ENCODE results near the gene LCN6. TPM values are rescaled to one million over a fixed set of nuclear protein-coding genes. Genes with fewer than 3 reads are reported as not detected.

LCN6 gene
- total and polyA plus RNA-seq, 9 of the 15 experiments (the other 6 are each of a cell fraction or from before 2014, with no cell fraction given) = 0.10 to 0.45 (median 0.37) TPM; not detected in 5

- peak; percentile 41 for TF ChIP-seq CHD7 (IDR thresholded peaks at IDR 0.05; ENCODE audit: low read depth, low read length)
- TF ChIP-seq SMARCA5 (IDR thresholded peaks at IDR 0.05) = no peak
- no peak for TF ChIP-seq ZKSCAN3 (CRISPR knock-in tag; IDR thresholded peaks at IDR 0.05)
- TF ChIP-seq NCOR1 (IDR thresholded peaks at IDR 0.05) = no peak
- TF ChIP-seq KDM2B (CRISPR knock-in tag; IDR thresholded peaks at IDR 0.05) = no peak
- no peak for TF ChIP-seq SPI1 (IDR thresholded peaks at IDR 0.05; ENCODE audit: borderline replicate concordance, low read depth, low read length)
- no peak for TF ChIP-seq MLLT1 (IDR thresholded peaks at IDR 0.05)
- no peak for TF ChIP-seq HDAC2 (IDR thresholded peaks at IDR 0.05)
- no peak for TF ChIP-seq HEY1 (CRISPR knock-in tag; IDR thresholded peaks at IDR 0.05; ENCODE audit: borderline replicate concordance)
- no peak for TF ChIP-seq SREBF1 (IDR thresholded peaks at IDR 0.05; ENCODE audit: borderline replicate concordance, low read depth, low read length)
- no peak for TF ChIP-seq MAFK (IDR thresholded peaks at IDR 0.05; ENCODE audit: low read length)
- TF ChIP-seq SAFB (IDR thresholded peaks at IDR 0.05; ENCODE audit: borderline replicate concordance, low read depth, low read length) = no peak
- TF ChIP-seq DACH1 (IDR thresholded peaks at IDR 0.05; ENCODE audit: partially characterized antibody) = no peak
- TF ChIP-seq ELF2 (CRISPR knock-in tag; IDR thresholded peaks at IDR 0.05) = no peak
- no peak for TF ChIP-seq ZFP1 (CRISPR knock-in tag; IDR thresholded peaks at IDR 0.05)
- TF ChIP-seq NR0B1 (IDR thresholded peaks at IDR 0.05; ENCODE audit: partially characterized antibody) = no peak
Observed at GRCh38 chr9:136722969-136723356, 25.4 kb downstream of the LCN6 start (continued).

Data from K562 (cell line).